ENCODE results near the gene TMPRSS9.
"Not testable (repeated sequence)": the region's sequence is repeated elsewhere in the genome, so short reads cannot be mapped to it uniquely, and the experiment has no call there.

Gene TMPRSS9

DNA sequence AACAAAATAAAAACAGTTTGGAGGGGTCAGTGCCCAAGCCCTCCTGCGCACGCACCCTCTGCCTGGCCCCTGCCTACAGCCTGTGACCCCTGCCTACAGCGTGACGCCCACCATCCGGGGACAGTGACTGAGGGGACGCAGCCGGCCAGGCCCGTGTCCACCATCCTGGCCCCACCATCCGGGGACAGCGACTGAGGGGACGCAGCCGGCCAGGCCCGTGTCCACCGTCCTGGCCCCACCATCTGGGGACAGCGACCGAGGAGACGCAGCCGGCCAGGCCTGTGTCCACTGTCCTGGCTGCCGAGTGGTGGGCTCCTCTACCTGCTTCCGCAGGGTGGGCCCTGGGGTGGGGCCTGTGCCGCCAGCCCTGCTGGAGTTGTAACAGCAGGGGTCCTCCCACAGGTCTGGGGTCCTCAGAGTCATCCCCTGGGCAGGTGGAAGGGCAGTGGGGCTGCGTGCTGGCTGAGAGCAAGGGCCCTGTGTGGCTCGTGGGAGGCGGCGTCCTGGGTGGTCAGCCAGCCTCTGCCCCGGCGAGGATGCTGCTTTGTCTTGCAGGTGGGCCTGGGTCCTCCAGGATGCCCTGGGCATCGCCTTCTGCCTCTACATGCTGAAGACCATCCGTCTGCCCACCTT, 17.3 kb upstream of the TMPRSS9 start:
- DNase-seq (ENCODE audit: low read depth in 2 of 2), result no peak

DNA sequence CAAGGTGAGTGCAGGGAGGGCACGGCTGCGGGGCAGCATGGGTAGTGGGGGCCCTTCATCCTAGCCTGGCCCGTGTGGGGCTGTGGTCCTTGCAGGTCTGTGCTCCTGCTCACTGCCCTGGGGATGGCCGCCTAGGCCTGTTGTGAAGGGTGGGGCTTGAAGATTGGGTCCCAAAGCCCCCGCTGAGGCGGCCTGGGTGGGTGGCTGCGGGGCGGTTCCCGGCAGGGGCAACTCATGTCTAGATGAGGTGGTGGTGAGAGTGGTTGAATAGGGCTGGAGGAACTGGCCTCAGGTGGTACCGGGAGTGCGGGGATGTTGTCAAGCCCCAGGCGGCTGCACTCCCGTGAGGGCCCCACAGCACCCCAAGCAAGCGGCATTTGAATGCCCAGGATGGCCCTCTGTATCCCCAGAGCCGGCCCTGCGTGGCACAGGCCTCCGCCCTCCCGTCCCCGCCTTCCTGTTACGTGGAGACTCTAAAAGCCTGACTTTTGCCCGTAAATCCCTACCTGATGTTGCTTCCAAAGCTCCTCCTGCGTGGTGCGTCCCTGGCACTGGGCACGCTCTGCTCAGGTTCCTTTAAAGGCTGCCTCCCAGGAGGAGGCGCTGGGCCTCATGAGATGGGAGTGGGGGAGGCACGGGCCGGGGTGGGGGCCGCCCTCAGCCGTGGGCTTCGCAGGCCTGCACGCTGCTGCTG, 16.6 kb upstream of the TMPRSS9 start:
- no peak for DNase-seq (ENCODE audit: low read depth in 2 of 2)

- no peak for DNase-seq (ENCODE audit: low read depth in 2 of 2)
These were observed 15.6 kb upstream of the TMPRSS9 start for GRCh38 chr19:2344381-2344870.

GRCh38 chr19:2345076-2345475, 15.0 kb upstream of the TMPRSS9 start:
- DNase-seq (ENCODE audit: low read depth in 2 of 2), result no peak

GRCh38 chr19:2345794-2346663, 14.0 kb upstream of the TMPRSS9 start:
- DNase-seq (ENCODE audit: low read depth in 2 of 2), result no peak

GRCh38 chr19:2349818-2350217, 10.2 kb upstream of the TMPRSS9 start:
- DNase-seq (ENCODE audit: low read depth in 2 of 2), result not testable (repeated sequence)

- no peak for DNase-seq (ENCODE audit: low read depth in 2 of 2)
These were observed 9.4 kb upstream of the TMPRSS9 start for GRCh38 chr19:2350656-2351055.

DNA sequence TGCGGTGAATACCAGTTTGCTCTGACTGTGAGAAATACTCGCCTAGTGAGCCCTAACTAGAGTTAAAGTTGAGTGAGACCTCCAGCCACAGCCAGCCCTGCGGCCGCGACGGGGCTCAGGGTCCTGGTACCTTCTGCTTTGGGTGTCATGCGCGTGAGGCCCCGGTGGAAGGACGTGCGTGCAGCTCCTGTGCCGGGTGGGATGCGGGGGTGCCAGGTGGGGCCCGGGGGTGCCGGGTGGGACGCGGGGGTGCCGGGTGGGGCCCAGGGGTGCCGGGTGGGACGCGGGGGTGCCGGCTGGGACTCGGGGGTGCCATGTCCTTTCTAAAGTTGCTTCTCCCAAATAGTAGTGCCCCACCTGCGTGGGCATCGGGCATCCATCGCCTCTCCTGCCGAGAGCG, 8.5 kb upstream of the TMPRSS9 start:
- DNase-seq (ENCODE audit: low read depth in 2 of 2), result no peak

DNA sequence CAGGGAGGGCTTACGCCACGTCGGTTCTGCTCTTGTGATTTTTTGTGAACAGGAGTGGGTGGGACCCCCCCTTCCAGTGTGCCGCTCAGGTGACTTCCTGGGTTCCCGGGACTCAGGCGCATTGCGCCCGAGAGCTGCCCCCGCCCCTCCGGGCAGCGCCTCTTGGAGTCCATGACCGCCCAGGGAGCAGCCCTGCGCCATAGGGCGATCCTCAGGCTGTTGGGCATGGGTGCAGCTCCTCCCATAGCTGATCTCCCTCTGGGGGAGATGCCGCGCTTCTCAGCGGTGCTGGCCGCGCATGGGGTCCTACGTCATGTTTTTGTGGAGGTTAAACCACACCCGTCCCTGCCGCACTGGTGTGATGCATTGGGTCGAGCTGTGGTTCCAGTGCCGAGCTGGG, 7.9 kb upstream of the TMPRSS9 start:
- DNase-seq (ENCODE audit: low read depth in 2 of 2), result no peak

GRCh38 chr19:2353159-2353886, 6.7 kb upstream of the TMPRSS9 start:
- no peak for DNase-seq (ENCODE audit: low read depth in 2 of 2)

DNA sequence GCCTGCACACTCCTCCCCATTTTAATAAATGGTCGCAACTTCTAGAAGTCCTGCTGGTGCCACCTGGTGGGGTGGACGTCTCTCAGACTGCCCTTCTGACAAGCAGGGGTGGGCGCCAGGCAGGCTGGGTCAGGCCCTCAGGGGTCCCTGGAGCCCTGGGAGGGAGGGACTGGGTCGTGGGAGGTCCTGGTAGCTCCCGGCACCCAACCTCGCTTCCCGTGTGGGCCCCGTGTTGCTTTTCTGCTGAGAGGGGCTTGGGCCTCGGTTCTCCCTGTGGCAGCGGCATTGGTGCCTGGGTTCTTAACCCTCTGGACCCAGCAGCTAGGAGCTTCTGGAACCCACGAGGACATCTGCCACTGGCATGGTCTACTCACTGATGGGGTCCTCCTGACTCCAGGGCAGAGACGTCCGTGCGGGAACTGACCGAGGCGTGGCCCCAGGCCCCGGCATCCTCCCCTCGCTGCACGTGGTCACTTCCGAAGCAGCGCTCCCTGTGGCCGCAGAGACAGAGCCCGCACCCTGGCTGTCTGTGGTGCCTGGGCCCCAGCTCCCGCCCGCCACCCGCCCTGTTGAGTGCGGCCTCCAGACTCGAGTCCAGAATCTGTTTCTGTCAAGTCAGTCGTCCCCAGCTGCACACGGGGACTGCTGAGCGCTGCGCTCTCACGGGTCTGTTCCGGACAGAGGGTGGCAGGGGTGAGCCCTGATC, 6.0 kb upstream of the TMPRSS9 start:
- DNase-seq (ENCODE audit: low read depth in 2 of 2), result no peak

DNA sequence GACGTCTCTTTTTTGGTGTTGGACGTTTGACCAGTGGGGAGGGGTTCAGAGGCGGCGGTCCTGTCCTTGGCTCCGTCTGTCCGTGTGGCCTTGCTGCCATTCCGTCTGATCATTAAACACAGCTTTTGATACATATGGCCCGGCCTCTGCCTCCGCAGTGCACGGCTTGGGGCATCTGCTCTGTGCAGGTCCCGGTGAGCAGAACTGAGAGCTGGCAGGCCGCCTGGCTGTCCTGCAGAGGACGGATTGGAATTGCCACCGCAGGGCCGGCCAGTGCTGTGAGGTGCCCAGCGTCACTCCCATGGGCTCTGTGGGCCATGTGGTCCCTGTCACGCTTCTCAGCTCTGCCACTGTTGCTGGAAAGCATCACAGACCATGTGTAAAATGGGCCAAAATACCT, 5.4 kb upstream of the TMPRSS9 start:
- no peak for DNase-seq (ENCODE audit: low read depth in 2 of 2)

DNA sequence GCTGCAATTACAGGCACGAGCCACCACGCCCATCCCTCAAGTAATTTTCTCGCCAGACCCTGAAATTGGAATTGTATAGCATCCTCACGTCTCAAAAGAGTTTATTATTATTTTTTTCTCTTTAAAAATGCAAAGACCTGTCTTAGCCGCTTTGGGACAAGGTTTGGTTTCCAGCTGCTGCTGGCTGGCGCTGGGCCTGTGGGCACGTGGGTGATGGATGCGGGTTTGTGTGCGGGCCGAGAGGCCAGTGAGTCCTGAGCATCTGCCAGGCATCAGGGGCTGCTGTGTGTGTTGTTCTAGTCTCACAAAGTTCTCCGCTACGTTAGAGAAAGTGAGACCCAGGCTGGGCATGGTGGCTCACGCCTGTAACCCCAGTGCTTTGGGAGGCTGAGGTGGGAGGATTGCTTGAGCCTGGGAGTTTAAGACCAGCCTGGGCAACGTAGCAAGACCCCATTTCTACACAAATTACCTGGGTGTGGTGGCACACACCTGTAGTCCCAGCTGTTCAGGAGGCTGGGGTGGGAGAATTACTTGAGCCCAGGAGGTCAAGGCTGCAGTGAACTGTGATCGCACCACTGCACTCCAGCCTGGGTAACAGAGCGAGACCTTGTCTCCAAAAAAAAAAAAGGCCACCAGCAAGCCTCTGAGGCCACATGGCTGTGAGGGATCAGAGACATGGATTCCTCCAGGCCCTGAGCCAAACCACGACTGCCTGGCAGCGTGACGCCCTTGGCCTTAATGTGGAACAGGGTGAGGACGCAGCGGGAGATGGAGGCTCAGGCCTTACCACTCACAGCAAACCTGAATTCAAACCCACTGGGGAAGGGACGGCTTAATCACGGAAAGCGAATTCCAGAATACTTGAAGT, 4.7 kb upstream of the TMPRSS9 start:
- no peak for DNase-seq (ENCODE audit: low read depth in 2 of 2)

DNA sequence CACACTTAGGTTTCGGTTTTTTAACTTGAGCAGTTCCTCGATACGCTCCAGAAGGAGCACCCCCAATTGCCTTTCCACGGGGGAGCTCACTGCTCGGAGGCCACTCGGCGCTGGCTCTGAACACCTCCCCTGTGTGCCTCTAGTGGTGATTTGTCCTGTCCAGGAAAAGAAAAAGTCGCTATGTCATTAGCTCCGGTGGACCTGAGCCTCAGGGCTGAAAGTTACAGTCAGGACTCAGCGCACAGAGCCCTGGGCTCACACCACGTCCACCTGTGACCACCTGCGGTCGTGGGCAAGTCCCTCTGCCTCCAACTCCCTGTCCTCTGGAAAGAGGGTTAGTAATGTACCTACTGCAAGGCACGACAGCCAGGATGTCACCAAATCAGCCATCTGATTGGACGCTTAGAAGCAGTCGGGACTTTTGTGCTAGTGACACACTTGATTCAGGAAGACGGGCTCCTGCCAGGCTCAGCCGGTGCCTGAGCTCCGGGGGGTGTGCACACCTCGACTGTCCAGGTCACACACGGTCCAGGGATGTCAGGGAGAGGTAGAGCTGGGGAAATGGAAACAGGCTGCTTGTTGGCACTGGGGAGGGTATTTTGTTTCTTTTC, 3.9 kb upstream of the TMPRSS9 start:
- no peak for DNase-seq (ENCODE audit: low read depth in 2 of 2)

DNA sequence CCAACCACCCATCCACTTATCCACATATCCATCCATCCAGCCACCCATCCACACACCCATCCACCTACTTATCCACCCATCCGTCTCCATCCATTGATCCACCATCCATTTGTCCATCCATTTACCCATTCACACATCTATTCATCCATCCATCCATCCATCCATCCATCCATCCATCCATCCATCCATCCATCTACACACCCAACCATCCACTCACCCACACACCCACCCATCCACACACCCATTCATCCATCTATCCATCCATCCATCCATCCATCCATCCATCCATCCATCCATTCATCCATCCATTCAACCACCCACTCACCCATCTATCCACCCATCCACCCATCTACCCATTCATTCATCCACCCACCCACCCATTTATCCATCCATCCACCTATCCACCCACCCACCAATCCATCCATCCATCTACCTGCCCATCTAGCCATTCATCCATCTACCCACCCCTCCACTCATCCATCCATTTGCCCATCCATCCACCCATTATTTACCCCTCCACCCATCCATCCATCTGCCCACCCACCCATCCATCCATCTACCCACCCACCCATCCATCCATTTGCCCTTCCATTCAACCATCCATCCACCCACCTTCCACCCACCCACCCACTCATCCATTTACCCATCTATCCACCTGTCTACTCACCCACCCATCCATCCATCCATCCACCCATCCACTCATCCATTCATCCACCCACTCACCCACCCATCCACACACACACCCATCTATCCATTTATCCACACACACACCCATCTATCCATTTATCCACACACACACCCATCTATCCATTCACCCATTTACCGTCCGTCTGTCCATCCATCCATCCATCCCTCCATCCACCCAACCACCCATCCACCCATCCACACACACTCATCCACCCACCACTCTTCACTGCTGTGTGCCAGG, 2.5 kb upstream of the TMPRSS9 start:
- DNase-seq (ENCODE audit: low read depth in 2 of 2), result no peak

GRCh38 chr19:2358548-2359173, 1.4 kb upstream of the TMPRSS9 start:
- DNase-seq (ENCODE audit: low read depth in 2 of 2), result no peak

GRCh38 chr19:2360833-2361232, 768 bp downstream of the TMPRSS9 start:
- no peak for DNase-seq (ENCODE audit: low read depth in 2 of 2)
